ENCODE data around the gene TSPAN7.

The TSPAN7 gene

DNA sequence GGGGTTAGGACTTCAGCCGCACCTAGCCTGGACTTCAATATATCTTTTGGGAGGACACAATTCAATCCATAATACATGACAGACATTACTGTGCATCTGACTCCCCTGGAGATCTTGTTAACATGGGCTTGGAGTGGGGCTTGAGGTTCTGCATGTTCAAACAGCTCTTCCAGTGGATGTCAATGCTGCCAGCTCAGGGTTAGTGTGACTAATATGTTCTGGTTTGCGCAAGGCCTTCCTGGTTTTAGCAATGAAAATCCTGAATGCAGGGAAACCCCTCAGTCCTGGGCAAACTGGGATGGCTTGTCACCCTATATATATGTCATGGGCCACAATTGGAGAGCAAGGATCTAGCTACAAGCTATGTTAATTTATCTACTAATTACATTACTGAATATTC lies 2.7 kb upstream of the TSPAN7 start:
- H3K9me3 ChIP-seq (ENCODE audit: control insufficient read depth in 2 of 2, low read length in 2 of 2) = peaks cover 0 to 3% of the 10 kb centered on the region in 2 donors
- no peaks in the 10 kb centered on the region for H3K36me3 ChIP-seq (ENCODE audit: control insufficient read depth in 2 of 2, insufficient read depth in 2 of 2, low read length in 2 of 2)
- H3K27me3 ChIP-seq (ENCODE audit: control insufficient read depth in 1 of 2, insufficient read depth in 2 of 2, low read length in 2 of 2) = peaks cover 0 to 6% of the 10 kb centered on the region in 2 donors
- no peak overlapping the region for H3K4me3 ChIP-seq (ENCODE audit: low read length in 2 of 2)
- H3K4me1 ChIP-seq (ENCODE audit: control insufficient read depth, insufficient read depth, low read length) = peaks cover 7% of the 10 kb centered on the region
- H3K27ac ChIP-seq (ENCODE audit: low read length) = no peak overlapping the region
- H3K9ac ChIP-seq (ENCODE audit: low read length in 2 of 2) = no peak overlapping the region

DNA sequence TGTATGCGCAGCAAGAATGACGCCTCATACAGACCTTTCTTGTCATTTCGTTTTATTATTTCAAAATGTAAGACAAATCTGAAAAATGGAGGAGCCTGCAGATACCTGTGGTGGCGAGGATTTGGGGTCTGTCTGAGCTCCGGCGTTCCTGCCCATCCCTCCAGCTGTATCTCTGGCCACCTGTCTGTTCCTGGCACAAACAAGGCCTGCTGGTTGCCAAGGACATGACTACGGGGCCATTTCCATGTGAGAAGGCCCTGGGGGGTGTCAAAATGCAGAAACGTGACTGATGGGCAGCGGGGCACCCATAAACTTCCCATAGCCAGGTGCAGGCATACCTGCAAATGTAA lies 591 bp upstream of the TSPAN7 start:
- no peak overlapping the region for H3K27ac ChIP-seq (ENCODE audit: low read length)
- peaks cover 0 to 6% of the 10 kb centered on the region in 2 donors for H3K27me3 ChIP-seq (ENCODE audit: control insufficient read depth in 1 of 2, insufficient read depth in 2 of 2, low read length in 2 of 2)
- peaks cover 0 to 3% of the 10 kb centered on the region in 2 donors for H3K9me3 ChIP-seq (ENCODE audit: control insufficient read depth in 2 of 2, low read length in 2 of 2)
- no peaks in the 10 kb centered on the region for H3K36me3 ChIP-seq (ENCODE audit: control insufficient read depth in 2 of 2, insufficient read depth in 2 of 2, low read length in 2 of 2)
- H3K4me1 ChIP-seq (ENCODE audit: control insufficient read depth, insufficient read depth, low read length) = peaks cover 7% of the 10 kb centered on the region
- H3K9ac ChIP-seq (ENCODE audit: low read length in 2 of 2) = peak overlapping the region; percentile 51 to 62
- peak overlapping the region; percentile 62 to 71 for H3K4me3 ChIP-seq (ENCODE audit: low read length in 2 of 2)

DNA sequence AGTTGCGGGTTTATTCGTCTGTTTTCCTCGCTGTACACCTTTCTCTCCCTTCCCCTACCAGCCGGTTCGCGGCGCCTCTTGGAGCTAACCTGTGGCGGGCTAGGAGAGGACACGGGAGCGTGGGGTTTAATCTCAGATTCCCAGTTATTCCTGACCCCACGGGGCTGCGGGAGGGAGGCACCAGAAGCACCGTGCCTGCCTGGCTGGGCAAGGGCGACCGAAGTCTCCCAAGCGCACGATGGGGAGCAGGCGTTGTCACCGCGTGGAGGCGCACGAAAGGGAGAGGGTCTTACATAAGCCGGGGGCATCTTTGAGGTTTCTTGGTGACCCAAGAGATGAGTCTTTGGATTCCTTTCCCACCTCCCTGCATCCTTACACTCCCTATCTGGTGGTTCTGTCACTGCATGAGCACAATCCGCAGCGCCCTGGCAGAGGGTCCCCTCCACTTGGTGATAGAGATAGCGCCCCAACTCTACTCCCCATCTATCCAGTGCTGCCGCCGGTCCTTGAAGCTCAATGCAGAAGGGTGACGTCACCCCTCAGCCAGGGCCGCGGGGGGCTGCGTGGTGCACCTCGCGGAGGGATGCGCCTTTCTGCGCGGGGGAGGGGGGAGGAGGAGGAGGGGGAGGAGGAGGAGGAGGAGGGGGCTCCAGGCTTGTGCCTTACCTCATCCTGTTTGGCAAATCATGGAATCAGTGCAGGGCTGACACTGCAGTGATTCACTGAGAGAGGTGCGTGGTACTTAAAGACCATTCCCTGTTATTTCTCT lies 793 bp downstream of the TSPAN7 start:
- peak overlapping the region; percentile 51 to 55 for H3K9ac ChIP-seq (ENCODE audit: low read length in 2 of 2)
- H3K36me3 ChIP-seq (ENCODE audit: control insufficient read depth in 2 of 2, insufficient read depth in 2 of 2, low read length in 2 of 2) = no peaks in the 10 kb centered on the region
- H3K9me3 ChIP-seq (ENCODE audit: control insufficient read depth in 2 of 2, low read length in 2 of 2) = peaks cover 0 to 3% of the 10 kb centered on the region in 2 donors
- peaks cover 0 to 6% of the 10 kb centered on the region in 2 donors for H3K27me3 ChIP-seq (ENCODE audit: control insufficient read depth in 1 of 2, insufficient read depth in 2 of 2, low read length in 2 of 2)
- H3K4me1 ChIP-seq (ENCODE audit: control insufficient read depth, insufficient read depth, low read length) = peaks cover 7% of the 10 kb centered on the region
- H3K27ac ChIP-seq (ENCODE audit: low read length) = no peak overlapping the region
- H3K4me3 ChIP-seq (ENCODE audit: low read length in 2 of 2) = peak overlapping the region; percentile 67 to 78

DNA sequence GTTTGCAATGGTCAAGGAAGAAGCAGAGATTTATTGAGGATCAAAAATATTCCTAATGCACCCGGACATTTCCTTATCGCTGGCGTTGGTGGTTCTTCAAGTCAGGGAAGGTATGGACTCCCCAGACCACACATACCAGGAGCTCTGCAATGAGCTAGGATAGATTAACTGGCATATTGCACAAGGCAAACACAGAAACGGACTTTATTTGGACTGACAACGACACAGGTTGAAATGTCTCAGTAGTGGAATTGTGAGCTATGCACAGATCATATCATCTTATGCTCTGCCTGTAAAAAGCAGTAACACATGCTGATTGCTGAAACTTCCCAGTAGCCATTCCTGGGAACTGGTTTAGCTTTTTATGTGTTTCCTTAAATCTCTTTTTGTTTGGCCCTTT lies 1.7 kb downstream of the TSPAN7 start:
- Histone ChIP-seq H3K4me3 (ENCODE audit: low read length in 2 of 2) (peak overlapping the region; percentile 67 to 78), H3K36me3 (ENCODE audit: control insufficient read depth in 2 of 2, insufficient read depth in 2 of 2, low read length in 2 of 2) (no peaks in the 10 kb centered on the region), H3K9me3 (ENCODE audit: control insufficient read depth in 2 of 2, low read length in 2 of 2) (peaks cover 0 to 2% of the 10 kb centered on the region in 2 donors), H3K27ac (ENCODE audit: low read length) (no peak overlapping the region), H3K27me3 (ENCODE audit: control insufficient read depth in 1 of 2, insufficient read depth in 2 of 2, low read length in 2 of 2) (peaks cover 0 to 4% of the 10 kb centered on the region in 2 donors), H3K9ac (ENCODE audit: low read length in 2 of 2) (peak overlapping the region; percentile 22 to 51), H3K4me1 (ENCODE audit: control insufficient read depth, insufficient read depth, low read length) (peaks cover 7% of the 10 kb centered on the region)

DNA sequence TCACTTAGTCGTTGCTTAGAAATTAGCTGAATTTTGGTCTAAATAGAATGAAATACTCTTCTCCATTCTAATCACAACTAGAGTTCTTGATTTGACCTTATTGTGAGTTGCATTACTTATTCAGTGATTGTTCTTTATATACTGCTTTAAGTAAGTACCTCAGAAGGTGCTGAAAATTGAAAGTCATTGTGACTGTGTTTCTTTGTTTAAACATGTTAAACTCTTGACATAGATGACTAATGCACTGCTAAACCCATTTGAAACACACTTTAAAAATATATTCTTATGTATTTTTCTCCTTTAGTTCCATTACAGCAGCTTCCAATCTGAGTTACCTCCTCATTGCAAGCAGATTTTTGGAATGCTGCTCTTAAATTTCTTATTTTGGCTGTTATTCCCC lies 9.1 kb downstream of the TSPAN7 start:
- Histone ChIP-seq H3K27ac (ENCODE audit: low read length) (no peak overlapping the region), H3K9me3 (ENCODE audit: control insufficient read depth in 2 of 2, low read length in 2 of 2) (no peaks in the 10 kb centered on the region), H3K27me3 (ENCODE audit: control insufficient read depth in 1 of 2, insufficient read depth in 2 of 2, low read length in 2 of 2) (no peaks in the 10 kb centered on the region), H3K9ac (ENCODE audit: low read length in 2 of 2) (no peak overlapping the region), H3K36me3 (ENCODE audit: control insufficient read depth in 2 of 2, insufficient read depth in 2 of 2, low read length in 2 of 2) (no peaks in the 10 kb centered on the region), H3K4me1 (ENCODE audit: control insufficient read depth, insufficient read depth, low read length) (no peaks in the 10 kb centered on the region), H3K4me3 (ENCODE audit: low read length in 2 of 2) (no peak overlapping the region)

DNA sequence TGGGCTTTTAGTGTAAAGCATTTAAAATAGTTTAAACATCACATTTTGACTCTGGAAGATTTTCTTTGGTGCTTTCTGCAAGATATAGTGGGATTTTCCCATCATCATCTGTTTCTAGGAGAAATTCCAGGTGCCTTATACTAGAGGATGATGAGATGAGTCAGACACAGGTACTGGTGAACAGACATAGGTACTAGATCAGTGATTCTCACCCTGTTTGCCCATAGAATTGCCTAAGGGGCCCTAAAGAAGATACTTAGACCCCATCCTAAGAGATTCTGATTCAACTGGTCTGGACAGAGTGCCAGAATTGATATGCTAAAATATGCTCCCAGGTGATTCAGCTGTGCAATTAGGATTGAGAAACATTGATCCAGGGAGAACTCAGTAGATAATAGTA lies 9.7 kb downstream of the TSPAN7 start:
- Histone ChIP-seq H3K4me3 (ENCODE audit: low read length in 2 of 2) (no peak overlapping the region), H3K27me3 (ENCODE audit: control insufficient read depth in 1 of 2, insufficient read depth in 2 of 2, low read length in 2 of 2) (no peaks in the 10 kb centered on the region), H3K9ac (ENCODE audit: low read length in 2 of 2) (no peak overlapping the region), H3K9me3 (ENCODE audit: control insufficient read depth in 2 of 2, low read length in 2 of 2) (no peaks in the 10 kb centered on the region), H3K27ac (ENCODE audit: low read length) (no peak overlapping the region), H3K4me1 (ENCODE audit: control insufficient read depth, insufficient read depth, low read length) (no peaks in the 10 kb centered on the region), H3K36me3 (ENCODE audit: control insufficient read depth in 2 of 2, insufficient read depth in 2 of 2, low read length in 2 of 2) (no peaks in the 10 kb centered on the region)

DNA sequence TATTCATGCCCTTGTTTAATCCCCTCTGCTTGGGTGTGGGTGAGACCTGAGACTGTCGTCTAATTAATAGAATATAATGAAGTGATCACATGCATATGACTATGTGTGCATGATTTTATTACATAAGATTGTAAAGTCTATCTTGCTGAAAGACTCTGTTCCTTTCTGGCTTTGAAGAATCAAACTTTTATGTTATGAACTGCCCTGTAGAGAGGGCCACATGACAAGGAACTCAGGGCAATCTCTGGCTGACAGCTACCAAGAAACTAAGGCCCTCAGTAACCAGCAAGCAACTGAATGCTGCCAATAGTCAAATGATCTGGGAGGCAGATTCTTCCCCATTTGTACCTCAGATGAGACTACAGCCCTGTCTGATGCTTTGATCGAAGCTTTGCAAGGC lies 13.5 kb downstream of the TSPAN7 start:
- H3K4me1 ChIP-seq (ENCODE audit: control insufficient read depth, insufficient read depth, low read length) = no peaks in the 10 kb centered on the region
- no peak overlapping the region for H3K9ac ChIP-seq (ENCODE audit: low read length in 2 of 2)
- no peak overlapping the region for H3K4me3 ChIP-seq (ENCODE audit: low read length in 2 of 2)
- H3K9me3 ChIP-seq (ENCODE audit: control insufficient read depth in 2 of 2, low read length in 2 of 2) = no peaks in the 10 kb centered on the region
- no peak overlapping the region for H3K27ac ChIP-seq (ENCODE audit: low read length)
- H3K27me3 ChIP-seq (ENCODE audit: control insufficient read depth in 1 of 2, insufficient read depth in 2 of 2, low read length in 2 of 2) = no peaks in the 10 kb centered on the region
- no peaks in the 10 kb centered on the region for H3K36me3 ChIP-seq (ENCODE audit: control insufficient read depth in 2 of 2, insufficient read depth in 2 of 2, low read length in 2 of 2)

DNA sequence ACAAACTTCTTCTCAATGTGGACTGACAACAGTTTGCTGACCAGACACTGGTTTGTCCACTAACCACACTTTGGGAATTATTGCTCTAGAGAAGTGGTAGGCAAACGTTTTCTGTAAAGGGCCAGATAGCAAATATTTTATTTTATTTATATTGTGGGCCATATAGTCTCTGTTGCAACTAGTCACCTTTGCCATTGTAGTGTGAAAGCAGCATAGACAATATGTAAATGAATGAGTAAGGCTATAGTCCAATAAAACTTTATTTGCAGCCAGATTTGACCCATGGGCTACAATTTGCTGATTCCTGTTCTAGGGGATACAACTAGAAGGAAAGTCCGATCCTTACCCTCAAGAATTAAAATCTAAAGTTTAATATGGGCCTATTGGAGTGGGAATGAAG lies 14.5 kb downstream of the TSPAN7 start:
- Histone ChIP-seq H3K4me3 (ENCODE audit: low read length in 2 of 2) (no peak overlapping the region), H3K4me1 (ENCODE audit: control insufficient read depth, insufficient read depth, low read length) (no peaks in the 10 kb centered on the region), H3K27ac (ENCODE audit: low read length) (no peak overlapping the region), H3K27me3 (ENCODE audit: control insufficient read depth in 1 of 2, insufficient read depth in 2 of 2, low read length in 2 of 2) (no peaks in the 10 kb centered on the region), H3K36me3 (ENCODE audit: control insufficient read depth in 2 of 2, insufficient read depth in 2 of 2, low read length in 2 of 2) (no peaks in the 10 kb centered on the region), H3K9ac (ENCODE audit: low read length in 2 of 2) (no peak overlapping the region), H3K9me3 (ENCODE audit: control insufficient read depth in 2 of 2, low read length in 2 of 2) (no peaks in the 10 kb centered on the region)

DNA sequence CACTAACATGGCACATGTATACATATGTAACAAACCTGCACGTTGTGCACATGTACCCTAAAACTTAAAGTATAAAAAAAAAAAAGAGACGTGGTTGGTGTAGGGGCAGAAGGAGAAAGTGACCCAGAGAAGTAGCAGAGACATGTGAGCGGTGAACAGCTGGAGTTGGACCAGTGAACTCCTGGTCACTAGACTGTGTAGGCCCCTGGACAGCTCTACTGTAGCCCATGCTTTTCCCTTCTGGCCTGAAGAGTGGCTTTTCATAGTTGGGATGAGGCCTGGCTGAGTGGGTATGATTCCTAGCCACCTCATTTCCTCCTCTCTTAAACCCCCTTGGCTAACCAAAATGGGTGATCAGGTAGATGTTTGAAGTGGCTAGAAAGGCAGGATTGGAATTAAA lies 16.4 kb downstream of the TSPAN7 start:
- no peak overlapping the region for H3K27ac ChIP-seq (ENCODE audit: low read length)
- H3K4me3 ChIP-seq (ENCODE audit: low read length in 2 of 2) = no peak overlapping the region
- H3K36me3 ChIP-seq (ENCODE audit: control insufficient read depth in 2 of 2, insufficient read depth in 2 of 2, low read length in 2 of 2) = no peaks in the 10 kb centered on the region
- no peak overlapping the region for H3K9ac ChIP-seq (ENCODE audit: low read length in 2 of 2)
- H3K9me3 ChIP-seq (ENCODE audit: control insufficient read depth in 2 of 2, low read length in 2 of 2) = no peaks in the 10 kb centered on the region
- H3K4me1 ChIP-seq (ENCODE audit: control insufficient read depth, insufficient read depth, low read length) = no peaks in the 10 kb centered on the region
- no peaks in the 10 kb centered on the region for H3K27me3 ChIP-seq (ENCODE audit: control insufficient read depth in 1 of 2, insufficient read depth in 2 of 2, low read length in 2 of 2)

DNA sequence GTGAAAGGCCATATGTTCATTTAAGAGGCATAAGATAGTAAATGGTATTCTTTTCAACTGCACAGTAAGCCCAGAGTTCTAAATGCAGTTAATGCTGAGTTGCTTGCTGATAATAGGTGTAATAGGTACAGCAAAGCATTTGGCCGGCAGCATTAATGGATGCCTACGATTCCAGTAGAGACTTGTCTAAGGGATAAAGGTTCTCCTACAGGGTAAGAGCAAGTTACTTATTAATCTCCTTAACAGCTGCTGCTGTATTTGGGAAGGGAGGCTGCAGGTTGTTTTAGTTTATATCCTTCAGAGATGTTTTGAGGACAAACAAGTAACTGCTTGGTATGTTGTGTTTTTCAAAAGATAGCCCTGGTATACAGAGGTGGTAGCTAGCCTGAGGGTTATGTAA lies 16.8 kb downstream of the TSPAN7 start:
- no peaks in the 10 kb centered on the region for H3K27me3 ChIP-seq (ENCODE audit: control insufficient read depth in 1 of 2, insufficient read depth in 2 of 2, low read length in 2 of 2)
- no peak overlapping the region for H3K4me3 ChIP-seq (ENCODE audit: low read length in 2 of 2)
- no peaks in the 10 kb centered on the region for H3K4me1 ChIP-seq (ENCODE audit: control insufficient read depth, insufficient read depth, low read length)
- H3K27ac ChIP-seq (ENCODE audit: low read length) = no peak overlapping the region
- no peaks in the 10 kb centered on the region for H3K9me3 ChIP-seq (ENCODE audit: control insufficient read depth in 2 of 2, low read length in 2 of 2)
- no peaks in the 10 kb centered on the region for H3K36me3 ChIP-seq (ENCODE audit: control insufficient read depth in 2 of 2, insufficient read depth in 2 of 2, low read length in 2 of 2)
- no peak overlapping the region for H3K9ac ChIP-seq (ENCODE audit: low read length in 2 of 2)

DNA sequence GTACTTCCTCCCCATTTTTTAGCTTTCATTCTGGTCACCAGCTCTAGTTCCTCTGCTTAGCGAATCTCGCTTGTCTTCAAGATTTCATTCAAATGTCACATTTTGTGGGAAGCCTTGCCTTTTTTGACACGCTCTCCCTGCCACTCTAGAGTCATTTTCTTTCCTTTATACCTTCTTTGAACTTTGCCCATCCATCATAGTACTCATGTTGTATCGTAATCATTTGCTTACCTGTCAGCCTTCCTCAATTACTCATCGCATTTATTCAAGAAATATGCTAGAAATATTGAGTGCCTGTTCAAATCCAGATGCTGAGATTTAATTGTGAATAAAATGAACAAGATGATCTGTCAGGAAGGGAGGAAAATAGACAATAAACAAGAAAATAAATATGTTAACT lies 21.8 kb downstream of the TSPAN7 start:
- Histone ChIP-seq H3K4me1 (ENCODE audit: control insufficient read depth, insufficient read depth, low read length) (no peaks in the 10 kb centered on the region), H3K27me3 (ENCODE audit: control insufficient read depth in 1 of 2, insufficient read depth in 2 of 2, low read length in 2 of 2) (no peaks in the 10 kb centered on the region), H3K9me3 (ENCODE audit: control insufficient read depth in 2 of 2, low read length in 2 of 2) (no peaks in the 10 kb centered on the region), H3K27ac (ENCODE audit: low read length) (no peak overlapping the region), H3K4me3 (ENCODE audit: low read length in 2 of 2) (no peak overlapping the region), H3K36me3 (ENCODE audit: control insufficient read depth in 2 of 2, insufficient read depth in 2 of 2, low read length in 2 of 2) (no peaks in the 10 kb centered on the region), H3K9ac (ENCODE audit: low read length in 2 of 2) (no peak overlapping the region)

All from stomach smooth muscle (tissue), 2 donors.